ENCODE data around the gene TRO. TPM values are rescaled to one million over a fixed set of nuclear protein-coding genes. Genes with fewer than 3 reads are reported as not detected.

TRO gene
- total RNA-seq, 1 experiment from 2014 or later: not detected

DNA sequence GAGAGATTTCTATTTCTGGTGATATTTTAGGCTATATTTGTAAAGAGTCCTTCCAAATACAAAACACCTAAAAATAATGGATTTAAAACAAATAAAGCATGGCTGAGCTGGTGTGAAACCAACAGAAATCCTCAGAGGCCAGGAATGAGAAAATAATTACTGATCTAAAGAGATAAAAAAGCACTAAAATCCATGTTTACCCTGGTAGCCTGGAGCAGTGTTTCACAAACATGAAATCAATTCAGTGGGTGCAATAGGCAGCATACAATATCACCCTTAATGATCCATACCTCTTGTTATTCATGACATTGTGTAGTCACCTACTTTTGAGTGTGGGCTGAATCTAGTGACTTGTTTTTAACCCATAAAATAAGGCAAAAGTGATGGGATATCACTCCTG is 58.8 kb downstream of the TRO start:
- TF ChIP-seq, protein P1, sequence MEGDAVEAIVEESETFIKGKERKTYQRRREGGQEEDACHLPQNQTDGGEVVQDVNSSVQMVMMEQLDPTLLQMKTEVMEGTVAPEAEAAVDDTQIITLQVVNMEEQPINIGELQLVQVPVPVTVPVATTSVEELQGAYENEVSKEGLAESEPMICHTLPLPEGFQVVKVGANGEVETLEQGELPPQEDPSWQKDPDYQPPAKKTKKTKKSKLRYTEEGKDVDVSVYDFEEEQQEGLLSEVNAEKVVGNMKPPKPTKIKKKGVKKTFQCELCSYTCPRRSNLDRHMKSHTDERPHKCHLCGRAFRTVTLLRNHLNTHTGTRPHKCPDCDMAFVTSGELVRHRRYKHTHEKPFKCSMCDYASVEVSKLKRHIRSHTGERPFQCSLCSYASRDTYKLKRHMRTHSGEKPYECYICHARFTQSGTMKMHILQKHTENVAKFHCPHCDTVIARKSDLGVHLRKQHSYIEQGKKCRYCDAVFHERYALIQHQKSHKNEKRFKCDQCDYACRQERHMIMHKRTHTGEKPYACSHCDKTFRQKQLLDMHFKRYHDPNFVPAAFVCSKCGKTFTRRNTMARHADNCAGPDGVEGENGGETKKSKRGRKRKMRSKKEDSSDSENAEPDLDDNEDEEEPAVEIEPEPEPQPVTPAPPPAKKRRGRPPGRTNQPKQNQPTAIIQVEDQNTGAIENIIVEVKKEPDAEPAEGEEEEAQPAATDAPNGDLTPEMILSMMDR (IDR thresholded peaks at IDR 0.05; ENCODE audit: unreplicated experiment): no peak
- CTCF ChIA-PET: no interaction called here
- POLR2A ChIA-PET: no interaction called here
- Mint-ChIP-seq H3K36me3 (ENCODE audit: insufficient read depth, unreplicated experiment) (no peaks in the 10 kb centered on the region), H3K4me3 (ENCODE audit: unreplicated experiment) (no peak overlapping the region), H3K9me3 (ENCODE audit: unreplicated experiment) (no peaks in the 10 kb centered on the region), H3K4me1 (ENCODE audit: insufficient read depth, unreplicated experiment) (no peaks in the 10 kb centered on the region), H3K27ac (ENCODE audit: low read depth, unreplicated experiment) (no peak overlapping the region), H3K27me3 (ENCODE audit: insufficient read depth, unreplicated experiment) (peaks cover 61% of the 10 kb centered on the region)
- BruUV-seq (replicated peaks): no TSS peak
- DNase-seq (ENCODE audit: unreplicated experiment): no peak
- intact Hi-C loops (cut with micrococcal nuclease): no loop called here

DNA sequence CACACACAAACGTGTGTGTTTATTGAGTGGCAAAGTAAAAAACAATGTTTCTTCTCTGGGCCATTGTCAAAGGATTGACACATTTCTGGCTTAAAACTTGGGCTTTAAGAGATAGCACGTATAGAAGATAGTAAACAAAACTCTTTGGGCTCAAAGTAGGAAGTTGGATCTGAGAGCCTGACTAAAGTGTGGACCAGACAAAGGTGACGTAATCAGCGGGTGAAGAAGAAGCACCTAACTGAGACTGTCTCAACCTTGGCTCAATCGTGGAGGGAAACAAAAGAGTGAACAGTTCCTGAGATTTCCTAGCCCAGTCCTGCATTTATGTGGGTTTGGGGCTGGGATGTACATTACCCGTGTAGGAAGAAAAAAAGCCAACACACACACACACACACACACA is 59.7 kb downstream of the TRO start:
- no TSS peak for BruUV-seq (replicated peaks)
- Mint-ChIP-seq H3K4me3 (ENCODE audit: unreplicated experiment) (no peak overlapping the region), H3K36me3 (ENCODE audit: insufficient read depth, unreplicated experiment) (no peaks in the 10 kb centered on the region), H3K9me3 (ENCODE audit: unreplicated experiment) (no peaks in the 10 kb centered on the region), H3K27ac (ENCODE audit: low read depth, unreplicated experiment) (no peak overlapping the region), H3K4me1 (ENCODE audit: insufficient read depth, unreplicated experiment) (no peaks in the 10 kb centered on the region), H3K27me3 (ENCODE audit: insufficient read depth, unreplicated experiment) (peaks cover 66% of the 10 kb centered on the region)
- TF ChIP-seq, protein P1 (IDR thresholded peaks at IDR 0.05; ENCODE audit: unreplicated experiment): no peak
- intact Hi-C loops (cut with micrococcal nuclease): no loop called here
- ChIA-PET CTCF (interaction anchor here (0.5 kb wide), 1 partner anchor 170 kb away, joined by 3 read pairs; no protein-coding TSS in a partner anchor), POLR2A (no interaction called here)
- DNase-seq (ENCODE audit: unreplicated experiment): no peak

Other genes with a start within 250 kb of the TRO start
- not detected in 2 replicates for gene ITIH6, start 122.6 kb upstream of the TRO start, total RNA-seq (2022)
- gene MAGED2, start 113.1 kb upstream of the TRO start, total RNA-seq (2022): 34.3 and 48.6 TPM in 2 replicates
- gene PFKFB1, start 73.4 kb downstream of the TRO start, total RNA-seq (2022): 0.27 and 0.37 TPM in 2 replicates
- 11.8 and 14.0 TPM in 2 replicates for gene APEX2, start 79.5 kb downstream of the TRO start, total RNA-seq (2022)
- not detected in 2 replicates for gene ALAS2, start 110.2 kb downstream of the TRO start, total RNA-seq (2022)
- not detected in 2 replicates for gene PAGE2B, start 154.2 kb downstream of the TRO start, total RNA-seq (2022)
- not detected in 2 replicates for gene PAGE2, start 168.2 kb downstream of the TRO start, total RNA-seq (2022)